Left renal cortex interstitium (tissue), 4 donors: ENCODE data around the gene CCDC191. TPM values are rescaled to one million over a fixed set of nuclear protein-coding genes. Genes with fewer than 3 reads are reported as not detected.
A peak's percentile ranks its signal among the peaks of the same experiment; 100 is the strongest.

Source experiments
- DNase-seq, 4 donors: peaks; one replicate each; pipeline ENCODE4 v3.0.0-alpha.2; 2013; ENCODE audit warnings: low read depth in 4 of 4, low spot score in 2 of 4, missing footprints in 1 of 4
- polyA plus RNA-seq, 4 donors: library from polyadenylated mRNA; unstranded; fragments of 120-200 nt; gene quantifications; one replicate each; pipeline ENCODE4 v1.2.1, GENCODE V29; 2013; ENCODE audit not compliant: insufficient read length in 4 of 4

CCDC191 gene
- polyA plus RNA-seq, 4 donors: 11.6 to 27.3 (median 20.1) TPM

GRCh38 chr3:113979916-113980315, 76.4 kb downstream of the CCDC191 start:
- DNase-seq: no peak

- DNase-seq: no peak
Observed at GRCh38 chr3:113977822-113978221, 78.5 kb downstream of the CCDC191 start.

- no peak for DNase-seq
Observed at GRCh38 chr3:113968986-113969385, 87.3 kb downstream of the CCDC191 start.

GRCh38 chr3:113966172-113966571, 90.2 kb downstream of the CCDC191 start:
- no peak for DNase-seq

GRCh38 chr3:113963879-113964278, 92.4 kb downstream of the CCDC191 start:
- DNase-seq: no peak

GRCh38 chr3:113954091-113954685, 102.1 kb downstream of the CCDC191 start:
- no peak for DNase-seq

- no peak for DNase-seq
Observed at GRCh38 chr3:113953677-113954076, 102.6 kb downstream of the CCDC191 start.

GRCh38 chr3:113952921-113953320, 103.4 kb downstream of the CCDC191 start:
- DNase-seq: no peak

- DNase-seq: peak in 3 of 4 donors; percentile 7 to 38 (median 19)
Observed at GRCh38 chr3:113948015-113948917, 108.1 kb downstream of the CCDC191 start.

GRCh38 chr3:113947372-113948014, 108.8 kb downstream of the CCDC191 start, which contains the start of gene ZDHHC23:
ZDHHC23 (plus strand) TSS chr3:113948013; CDS start chr3:113948803, 790 bp downstream.
- DNase-seq: peak in 3 of 4 donors; percentile 11 to 32 (median 19)

GRCh38 chr3:113946831-113947230, 109.5 kb downstream of the CCDC191 start:
- no peak for DNase-seq

GRCh38 chr3:113927556-113927955, 128.8 kb downstream of the CCDC191 start:
- DNase-seq: no peak

- no peak for DNase-seq
Observed at GRCh38 chr3:113914646-113915045, 141.7 kb downstream of the CCDC191 start.

Other genes starting within 250 kb of the CCDC191 start
- gene GRAMD1C, start 217.7 kb downstream of the CCDC191 start, polyA plus RNA-seq: 10 to 100 TPM; 17.7 to 33.5 (median 20.9) TPM
- gene ZDHHC23, start 108.5 kb downstream of the CCDC191 start, polyA plus RNA-seq: 10 to 100 TPM in 2 of 4 donors, 1 to 10 TPM in 2; 8.6 to 14.9 (median 11.4) TPM
- 10 to 100 TPM; 23.2 to 33.5 (median 27.3) TPM for gene QTRT2, start 211 bp upstream of the CCDC191 start, polyA plus RNA-seq
- gene DRD3, start 122.5 kb upstream of the CCDC191 start, polyA plus RNA-seq: not detected
- under 1 TPM in 2 of 4 donors, not detected in 2; 0.06 TPM for gene ZNF80, start 181.1 kb upstream of the CCDC191 start, polyA plus RNA-seq
- gene TIGIT, start 237.5 kb upstream of the CCDC191 start, polyA plus RNA-seq: under 1 TPM in 3 of 4 donors, not detected in 1; 0.06 to 0.10 (median 0.08) TPM